Measurements from ENCODE around the gene PCDHA3. TPM values are rescaled to one million over a fixed set of nuclear protein-coding genes. Genes with fewer than 3 reads are reported as not detected.
A peak's percentile ranks its signal among the peaks of the same experiment; 100 is the strongest.
"Not testable (repeated sequence)": the region's sequence is repeated elsewhere in the genome, so short reads cannot be mapped to it uniquely, and the experiment has no call there.

PCDHA3 gene
- total and polyA plus RNA-seq, 12 donors: 0.10 to 1.4 (median 0.27) TPM; not detected in 2

DNA sequence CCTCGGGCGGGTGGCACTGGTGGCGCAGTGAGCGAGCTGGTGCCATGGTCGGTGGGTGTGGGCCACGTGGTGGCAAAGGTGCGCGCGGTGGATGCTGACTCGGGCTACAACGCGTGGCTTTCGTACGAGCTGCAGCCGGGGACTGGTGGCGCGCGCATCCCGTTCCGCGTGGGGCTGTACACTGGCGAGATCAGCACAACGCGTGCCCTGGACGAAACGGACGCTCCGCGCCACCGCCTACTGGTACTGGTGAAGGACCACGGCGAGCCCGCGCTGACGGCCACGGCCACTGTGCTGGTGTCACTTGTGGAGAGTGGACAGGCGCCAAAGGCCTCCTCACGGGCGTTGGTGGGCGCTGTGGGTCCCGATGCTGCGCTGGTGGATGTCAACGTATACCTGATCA lies 8.0 kb downstream of the PCDHA3 start:
- Histone ChIP-seq H3K27me3 (no peaks in the 10 kb centered on the region), H3K4me3 (no peak overlapping the region), H3K36me3 (replicated peaks in 1 of 2) (no peaks in the 10 kb centered on the region), H3K4me1 (replicated peaks in 1 of 2) (no peaks in the 10 kb centered on the region), H3K9me3 (replicated peaks in 1 of 3) (no peaks in the 10 kb centered on the region), H3K27ac (no peak overlapping the region)
- TF ChIP-seq, protein P1, sequence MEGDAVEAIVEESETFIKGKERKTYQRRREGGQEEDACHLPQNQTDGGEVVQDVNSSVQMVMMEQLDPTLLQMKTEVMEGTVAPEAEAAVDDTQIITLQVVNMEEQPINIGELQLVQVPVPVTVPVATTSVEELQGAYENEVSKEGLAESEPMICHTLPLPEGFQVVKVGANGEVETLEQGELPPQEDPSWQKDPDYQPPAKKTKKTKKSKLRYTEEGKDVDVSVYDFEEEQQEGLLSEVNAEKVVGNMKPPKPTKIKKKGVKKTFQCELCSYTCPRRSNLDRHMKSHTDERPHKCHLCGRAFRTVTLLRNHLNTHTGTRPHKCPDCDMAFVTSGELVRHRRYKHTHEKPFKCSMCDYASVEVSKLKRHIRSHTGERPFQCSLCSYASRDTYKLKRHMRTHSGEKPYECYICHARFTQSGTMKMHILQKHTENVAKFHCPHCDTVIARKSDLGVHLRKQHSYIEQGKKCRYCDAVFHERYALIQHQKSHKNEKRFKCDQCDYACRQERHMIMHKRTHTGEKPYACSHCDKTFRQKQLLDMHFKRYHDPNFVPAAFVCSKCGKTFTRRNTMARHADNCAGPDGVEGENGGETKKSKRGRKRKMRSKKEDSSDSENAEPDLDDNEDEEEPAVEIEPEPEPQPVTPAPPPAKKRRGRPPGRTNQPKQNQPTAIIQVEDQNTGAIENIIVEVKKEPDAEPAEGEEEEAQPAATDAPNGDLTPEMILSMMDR (IDR thresholded peaks at IDR 0.05): no peak
- TF ChIP-seq POLR2A (IDR thresholded peaks at IDR 0.05): no peak
- intact Hi-C loops (cut with DNase I): no loop called here
- DNase-seq: no peak
- 57 to 85% (median 66%) methylated on average over 7 to 43 of the region's 43 CpGs for WGBS, 4 donors

GRCh38 chr5:140821375-140822280 lies 20.8 kb downstream of the PCDHA3 start, which contains the start of gene PCDHA5:
PCDHA5 (plus strand) TSS chr5:140821613.
- H3K9me3 ChIP-seq (replicated peaks in 1 of 3): peaks cover 0 to 14% (median 0%) of the 10 kb centered on the region in 3 donors
- H3K4me3 ChIP-seq: no peak within 1 kb of the TSS
- H3K4me1 ChIP-seq (replicated peaks in 1 of 2): no peaks in the 10 kb centered on the region
- H3K27ac ChIP-seq: no peak within 1 kb of the TSS
- H3K27me3 ChIP-seq: peaks cover 9% of the 10 kb centered on the region
- peak in 1 of 7 donors; percentile 19 for DNase-seq
- TF ChIP-seq, protein P1 (IDR thresholded peaks at IDR 0.05): peak in 2 of 6 experiments; percentile 12 to 26
- no peak for TF ChIP-seq POLR2A (IDR thresholded peaks at IDR 0.05)
- intact Hi-C loops (cut with DNase I): no loop called here
- 20 to 30% (median 26%) methylated on average over 20 to 39 of the region's 39 CpGs for WGBS, 4 donors
- H3K36me3 ChIP-seq (replicated peaks in 1 of 2): no peaks in the 10 kb centered on the region

DNA sequence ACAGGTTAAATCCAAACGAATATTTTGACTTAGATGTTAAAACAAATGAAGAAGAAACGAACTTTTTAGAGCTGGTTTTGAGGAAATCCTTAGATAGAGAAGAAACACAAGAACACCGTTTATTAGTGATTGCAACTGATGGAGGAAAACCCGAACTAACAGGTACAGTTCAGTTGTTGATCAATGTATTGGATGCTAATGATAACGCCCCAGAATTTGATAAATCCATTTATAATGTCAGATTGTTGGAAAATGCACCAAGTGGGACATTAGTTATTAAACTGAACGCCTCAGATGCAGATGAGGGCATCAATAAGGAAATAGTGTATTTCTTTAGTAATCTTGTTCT lies 21.4 kb downstream of the PCDHA3 start:
- Histone ChIP-seq H3K27me3 (peaks cover 9% of the 10 kb centered on the region), H3K4me3 (no peak overlapping the region)

DNA sequence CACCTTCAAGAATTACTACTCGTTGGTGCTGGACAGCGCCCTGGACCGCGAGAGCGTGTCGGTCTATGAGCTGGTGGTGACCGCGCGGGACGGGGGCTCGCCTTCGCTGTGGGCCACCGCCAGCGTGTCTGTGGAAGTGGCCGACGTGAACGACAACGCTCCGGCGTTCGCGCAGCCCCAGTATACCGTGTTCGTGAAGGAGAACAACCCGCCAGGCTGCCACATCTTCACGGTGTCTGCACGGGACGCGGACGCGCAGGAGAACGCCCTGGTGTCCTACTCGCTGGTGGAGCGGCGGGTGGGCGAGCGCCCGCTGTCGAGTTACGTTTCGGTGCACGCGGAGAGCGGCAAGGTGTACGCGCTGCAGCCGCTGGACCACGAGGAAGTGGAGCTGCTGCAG lies 22.1 kb downstream of the PCDHA3 start:
- 41 to 63% (median 50%) methylated on average over 38 to 48 of the region's 48 CpGs for WGBS, 4 donors
- H3K4me1 ChIP-seq (replicated peaks in 1 of 2); DNase-seq; H3K27me3 ChIP-seq; H3K27ac ChIP-seq; H3K36me3 ChIP-seq (replicated peaks in 1 of 2); intact Hi-C loops (cut with DNase I); H3K4me3 ChIP-seq: not testable (repeated sequence)
- H3K9me3 ChIP-seq (replicated peaks in 1 of 3): peaks cover 0 to 14% (median 0%) of the 10 kb centered on the region in 3 donors

More for the DNA sequence above, 21.4 kb downstream of the PCDHA3 start:
- peaks cover 0 to 14% (median 0%) of the 10 kb centered on the region in 3 donors for H3K9me3 ChIP-seq (replicated peaks in 1 of 3)
- no peaks in the 10 kb centered on the region for H3K36me3 ChIP-seq (replicated peaks in 1 of 2)
- H3K27ac ChIP-seq: no peak overlapping the region
- no peak for DNase-seq
- intact Hi-C loops (cut with DNase I): no loop called here
- TF ChIP-seq, protein P1 (IDR thresholded peaks at IDR 0.05): no peak
- no peak for TF ChIP-seq POLR2A (IDR thresholded peaks at IDR 0.05)
- 22 to 27% (median 25%) methylated on average over 6 of the region's 6 CpGs for WGBS, 4 donors
- no peaks in the 10 kb centered on the region for H3K4me1 ChIP-seq (replicated peaks in 1 of 2)

Measured in adrenal gland (tissue), 12 donors.